GM23338 (cell line): ENCODE data around the gene SOSTDC1.

Experiments used
- EZH2 ChIP-seq: fragments of 200-600 bp; sonication (generic); IDR thresholded peaks from one replicate; pipeline ENCODE4 v1.8.0; 2017; ENCODE audit warnings: antibody characterized with exemption, mild to moderate bottlenecking, low read depth; ENCODE audit not compliant: unreplicated experiment
- POLR2AphosphoS5 ChIP-seq: IDR thresholded peaks from 2 replicates; pipeline ENCODE4 v1.6.1; 2016; ENCODE audit warnings: antibody characterized with exemption, low read depth
- TF ChIP-seq, protein P1 (sequence below), 2 experiments: fragments of 200-600 bp in 1 of 2; sonication (generic) in 1 of 2; conservative IDR thresholded peaks; 2 replicates each; pipeline versions ENCODE4 v1.5.1 to v1.6.1; 2016 to 2017; ENCODE audit warnings: antibody characterized with exemption in 2 of 2, low read depth in 2 of 2, mild to moderate bottlenecking in 2 of 2, moderate library complexity in 1 of 2
- TF ChIP-seq, protein P2 (sequence below): IDR thresholded peaks from one replicate; pipeline ENCODE4 v1.6.1; 2018; ENCODE audit warnings: antibody characterized with exemption; ENCODE audit not compliant: unreplicated experiment

GRCh38 chr7:16504019-16504418, 38.5 kb upstream of the SOSTDC1 start:
- TF ChIP-seq, protein P1, sequence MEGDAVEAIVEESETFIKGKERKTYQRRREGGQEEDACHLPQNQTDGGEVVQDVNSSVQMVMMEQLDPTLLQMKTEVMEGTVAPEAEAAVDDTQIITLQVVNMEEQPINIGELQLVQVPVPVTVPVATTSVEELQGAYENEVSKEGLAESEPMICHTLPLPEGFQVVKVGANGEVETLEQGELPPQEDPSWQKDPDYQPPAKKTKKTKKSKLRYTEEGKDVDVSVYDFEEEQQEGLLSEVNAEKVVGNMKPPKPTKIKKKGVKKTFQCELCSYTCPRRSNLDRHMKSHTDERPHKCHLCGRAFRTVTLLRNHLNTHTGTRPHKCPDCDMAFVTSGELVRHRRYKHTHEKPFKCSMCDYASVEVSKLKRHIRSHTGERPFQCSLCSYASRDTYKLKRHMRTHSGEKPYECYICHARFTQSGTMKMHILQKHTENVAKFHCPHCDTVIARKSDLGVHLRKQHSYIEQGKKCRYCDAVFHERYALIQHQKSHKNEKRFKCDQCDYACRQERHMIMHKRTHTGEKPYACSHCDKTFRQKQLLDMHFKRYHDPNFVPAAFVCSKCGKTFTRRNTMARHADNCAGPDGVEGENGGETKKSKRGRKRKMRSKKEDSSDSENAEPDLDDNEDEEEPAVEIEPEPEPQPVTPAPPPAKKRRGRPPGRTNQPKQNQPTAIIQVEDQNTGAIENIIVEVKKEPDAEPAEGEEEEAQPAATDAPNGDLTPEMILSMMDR (conservative IDR thresholded peaks at IDR 0.05; ENCODE audit: low read depth in 2 of 2): no peak
- TF ChIP-seq EZH2 (no peak), POLR2AphosphoS5 (no peak)
- TF ChIP-seq, protein P2, sequence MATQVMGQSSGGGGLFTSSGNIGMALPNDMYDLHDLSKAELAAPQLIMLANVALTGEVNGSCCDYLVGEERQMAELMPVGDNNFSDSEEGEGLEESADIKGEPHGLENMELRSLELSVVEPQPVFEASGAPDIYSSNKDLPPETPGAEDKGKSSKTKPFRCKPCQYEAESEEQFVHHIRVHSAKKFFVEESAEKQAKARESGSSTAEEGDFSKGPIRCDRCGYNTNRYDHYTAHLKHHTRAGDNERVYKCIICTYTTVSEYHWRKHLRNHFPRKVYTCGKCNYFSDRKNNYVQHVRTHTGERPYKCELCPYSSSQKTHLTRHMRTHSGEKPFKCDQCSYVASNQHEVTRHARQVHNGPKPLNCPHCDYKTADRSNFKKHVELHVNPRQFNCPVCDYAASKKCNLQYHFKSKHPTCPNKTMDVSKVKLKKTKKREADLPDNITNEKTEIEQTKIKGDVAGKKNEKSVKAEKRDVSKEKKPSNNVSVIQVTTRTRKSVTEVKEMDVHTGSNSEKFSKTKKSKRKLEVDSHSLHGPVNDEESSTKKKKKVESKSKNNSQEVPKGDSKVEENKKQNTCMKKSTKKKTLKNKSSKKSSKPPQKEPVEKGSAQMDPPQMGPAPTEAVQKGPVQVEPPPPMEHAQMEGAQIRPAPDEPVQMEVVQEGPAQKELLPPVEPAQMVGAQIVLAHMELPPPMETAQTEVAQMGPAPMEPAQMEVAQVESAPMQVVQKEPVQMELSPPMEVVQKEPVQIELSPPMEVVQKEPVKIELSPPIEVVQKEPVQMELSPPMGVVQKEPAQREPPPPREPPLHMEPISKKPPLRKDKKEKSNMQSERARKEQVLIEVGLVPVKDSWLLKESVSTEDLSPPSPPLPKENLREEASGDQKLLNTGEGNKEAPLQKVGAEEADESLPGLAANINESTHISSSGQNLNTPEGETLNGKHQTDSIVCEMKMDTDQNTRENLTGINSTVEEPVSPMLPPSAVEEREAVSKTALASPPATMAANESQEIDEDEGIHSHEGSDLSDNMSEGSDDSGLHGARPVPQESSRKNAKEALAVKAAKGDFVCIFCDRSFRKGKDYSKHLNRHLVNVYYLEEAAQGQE: no peak
